NB4 (cell line): ENCODE data around the gene CIB1.
"Not testable (repeated sequence)": the region's sequence is repeated elsewhere in the genome, so short reads cannot be mapped to it uniquely, and the experiment has no call there.

Experiments used
- DNase-seq: peaks from one replicate; pipeline ENCODE4 v3.0.0; 2010; ENCODE audit warnings: low read depth
- H3K4me3 ChIP-seq: one replicate; pipeline ENCODE4 v1.5.1; 2011; ENCODE audit warnings: mild to moderate bottlenecking, low read depth, low read length, moderate library complexity
- MAX ChIP-seq: IDR thresholded peaks from 2 replicates; pipeline ENCODE4 v1.6.1; 2011; ENCODE audit warnings: low read depth, low read length
- MYC ChIP-seq: IDR thresholded peaks from 2 replicates; pipeline ENCODE4 v1.6.1; 2011; ENCODE audit warnings: low read depth, low read length
- POLR2A ChIP-seq: IDR thresholded peaks from 2 replicates; pipeline ENCODE4 v1.6.1; 2011; ENCODE audit warnings: mild to moderate bottlenecking; ENCODE audit not compliant: insufficient read length; ENCODE audit errors: extremely low read depth
- TF ChIP-seq, protein P1 (sequence below): IDR thresholded peaks from one replicate; pipeline ENCODE4 v1.5.1; 2012; ENCODE audit warnings: low read depth, low read length

The CIB1 gene

DNA sequence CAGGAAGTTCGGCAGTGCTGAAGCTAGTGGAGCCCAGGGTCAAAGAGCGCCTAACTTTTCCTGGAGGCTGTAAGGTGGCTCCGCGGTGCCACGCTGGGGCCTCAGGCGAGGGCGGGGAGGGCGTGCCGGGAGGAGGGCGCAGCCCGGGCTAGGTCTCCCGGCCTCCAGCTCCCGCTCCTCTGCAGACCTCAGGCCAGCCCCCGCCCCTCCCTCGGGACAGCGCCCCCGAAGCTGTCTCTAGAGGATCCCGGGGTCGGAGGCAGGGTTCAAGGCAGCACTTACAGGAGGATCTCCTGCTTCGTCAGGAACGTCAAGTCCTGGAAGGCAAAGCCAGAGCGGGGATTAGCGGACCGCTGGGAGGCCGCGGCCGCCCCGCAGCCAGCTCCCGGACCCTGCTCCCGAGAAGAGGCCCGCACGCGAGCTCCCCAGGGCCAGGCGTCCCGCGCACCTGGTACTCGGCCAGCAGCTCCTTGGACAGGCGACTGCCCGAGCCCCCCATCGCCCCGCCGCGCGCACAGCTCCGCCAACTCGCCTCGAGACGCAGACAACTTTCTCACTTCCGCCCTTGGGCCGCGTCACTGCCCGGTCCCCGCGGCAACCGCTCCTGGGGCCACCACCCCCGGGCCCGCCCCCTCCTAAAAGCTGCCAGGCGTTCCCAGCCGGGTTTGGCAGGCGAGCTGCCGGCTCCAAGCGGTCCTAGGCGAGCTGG, at the start of gene CIB1:
Gene CIB1 (minus strand): TSS at position 555 of the 709 bp plus-strand sequence. CDS start 56 bp downstream, at position 499.
- DNase-seq = peak; percentile 99
- TF ChIP-seq MAX (peak; percentile 45; the same call in 1 of the 2 replicates), POLR2A (peak; percentile 74), MYC (peak; percentile 69)
- TF ChIP-seq, protein P1, sequence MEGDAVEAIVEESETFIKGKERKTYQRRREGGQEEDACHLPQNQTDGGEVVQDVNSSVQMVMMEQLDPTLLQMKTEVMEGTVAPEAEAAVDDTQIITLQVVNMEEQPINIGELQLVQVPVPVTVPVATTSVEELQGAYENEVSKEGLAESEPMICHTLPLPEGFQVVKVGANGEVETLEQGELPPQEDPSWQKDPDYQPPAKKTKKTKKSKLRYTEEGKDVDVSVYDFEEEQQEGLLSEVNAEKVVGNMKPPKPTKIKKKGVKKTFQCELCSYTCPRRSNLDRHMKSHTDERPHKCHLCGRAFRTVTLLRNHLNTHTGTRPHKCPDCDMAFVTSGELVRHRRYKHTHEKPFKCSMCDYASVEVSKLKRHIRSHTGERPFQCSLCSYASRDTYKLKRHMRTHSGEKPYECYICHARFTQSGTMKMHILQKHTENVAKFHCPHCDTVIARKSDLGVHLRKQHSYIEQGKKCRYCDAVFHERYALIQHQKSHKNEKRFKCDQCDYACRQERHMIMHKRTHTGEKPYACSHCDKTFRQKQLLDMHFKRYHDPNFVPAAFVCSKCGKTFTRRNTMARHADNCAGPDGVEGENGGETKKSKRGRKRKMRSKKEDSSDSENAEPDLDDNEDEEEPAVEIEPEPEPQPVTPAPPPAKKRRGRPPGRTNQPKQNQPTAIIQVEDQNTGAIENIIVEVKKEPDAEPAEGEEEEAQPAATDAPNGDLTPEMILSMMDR = no peak
- peak within 1 kb of the TSS; percentile 96 for H3K4me3 ChIP-seq

- not testable (repeated sequence) for H3K4me3 ChIP-seq, DNase-seq
Observed at GRCh38 chr15:90281637-90282036, 47.9 kb upstream of the CIB1 start.

DNA sequence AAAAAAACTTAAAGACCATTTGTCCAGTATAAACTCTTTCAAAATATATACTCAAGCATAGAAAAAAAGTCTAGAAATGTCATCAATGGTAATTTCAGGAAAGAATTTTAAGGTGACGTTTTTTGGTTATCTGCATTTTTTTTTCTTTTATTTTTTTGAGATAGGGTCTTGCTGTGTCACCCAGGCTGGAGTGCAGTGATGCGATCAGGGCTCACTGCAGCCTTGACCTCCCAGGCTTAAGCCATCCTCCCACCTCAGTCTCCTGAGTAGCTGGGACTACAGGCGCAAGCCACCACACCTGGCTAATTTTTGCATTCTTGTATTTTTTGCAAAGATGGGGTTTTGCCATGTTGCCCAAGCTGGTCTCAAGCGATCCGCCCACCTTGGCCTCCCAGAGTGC, 47.0 kb upstream of the CIB1 start:
- not testable (repeated sequence) for H3K4me3 ChIP-seq, DNase-seq

- DNase-seq, H3K4me3 ChIP-seq: not testable (repeated sequence)
Observed at GRCh38 chr15:90278467-90278866, 44.7 kb upstream of the CIB1 start.

DNA sequence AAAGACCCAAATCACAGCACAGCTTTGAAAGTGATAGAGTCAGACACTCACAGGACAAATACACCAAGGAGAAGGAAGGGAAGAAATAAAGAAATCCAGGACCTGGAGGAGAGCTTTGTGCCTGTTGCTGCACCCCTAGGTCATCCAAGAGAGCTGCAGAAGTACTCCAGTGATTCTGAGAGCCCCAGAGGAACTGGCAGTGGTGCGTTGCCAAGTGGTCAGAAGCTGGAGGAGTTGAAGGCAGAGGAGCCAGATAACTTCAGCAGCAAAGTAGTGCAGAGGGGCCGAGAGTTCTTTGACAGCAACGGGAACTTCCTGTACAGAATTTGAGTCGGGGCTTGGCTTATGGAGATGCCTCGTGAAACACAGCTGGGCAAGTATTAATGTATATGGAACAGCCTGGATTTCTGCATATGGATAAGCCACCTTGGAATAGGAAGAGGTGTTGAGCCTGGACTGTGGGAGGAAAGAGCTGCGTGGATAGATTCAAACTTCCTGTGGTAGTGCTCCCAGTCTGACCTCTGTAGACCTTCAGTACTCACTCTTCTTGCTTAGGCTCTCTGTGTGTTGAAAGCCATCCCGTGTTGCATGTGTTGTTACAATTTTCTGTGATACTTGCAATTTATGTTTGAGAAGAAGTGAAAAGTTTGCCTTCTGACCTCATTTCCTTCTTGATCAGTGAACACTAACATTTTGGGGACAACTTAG, 37.9 kb upstream of the CIB1 start:
- no peak for TF ChIP-seq MYC
- TF ChIP-seq MAX = no peak
- no peak for TF ChIP-seq POLR2A
- TF ChIP-seq, protein P1 = no peak
- H3K4me3 ChIP-seq = no peak overlapping the region
- no peak for DNase-seq

GRCh38 chr15:90270502-90271150, 36.9 kb upstream of the CIB1 start:
- TF ChIP-seq POLR2A (no peak), MAX (no peak), MYC (no peak)
- TF ChIP-seq, protein P1 = no peak
- no peak overlapping the region for H3K4me3 ChIP-seq
- DNase-seq = no peak

DNA sequence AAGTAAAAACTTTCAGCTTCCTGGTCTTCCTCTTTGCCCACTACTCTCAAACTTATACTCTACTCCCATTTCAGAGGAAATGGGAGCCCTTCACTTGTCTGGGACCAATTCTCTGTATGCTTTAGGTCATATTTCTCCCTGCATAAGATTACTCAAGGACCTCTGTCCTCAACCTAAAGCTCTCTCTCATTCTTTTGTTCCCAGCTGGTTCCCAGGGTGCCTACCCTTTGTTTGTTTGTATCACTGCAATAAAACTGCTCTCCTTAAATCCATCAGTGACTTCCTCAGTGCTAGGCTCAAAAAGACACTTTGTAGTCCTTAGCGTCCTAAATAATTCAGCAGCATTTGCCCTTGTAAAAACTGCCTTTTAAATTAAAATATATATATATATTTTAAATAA, 34.7 kb upstream of the CIB1 start:
- DNase-seq = peak; percentile 18
- TF ChIP-seq, protein P1 = no peak
- TF ChIP-seq MYC (no peak), MAX (no peak), POLR2A (no peak)
- peak overlapping the region; percentile 97 for H3K4me3 ChIP-seq
